ENCODE measurements around the gene MBD2. TPM values are rescaled to one million over a fixed set of nuclear protein-coding genes. Genes with fewer than 3 reads are reported as not detected.

The MBD2 gene
- total RNA-seq, 1 donor from 2014 or later: 26.7 TPM

GRCh38 chr18:54117853-54118773 is 106.4 kb downstream of the MBD2 start:
- no peak for DNase-seq (ENCODE audit: low read depth)
- no peak for TF ChIP-seq CTCF (IDR thresholded peaks at IDR 0.05; ENCODE audit: insufficient read depth, low read length, poor library complexity, severe bottlenecking)

GRCh38 chr18:54116541-54117257 is 107.8 kb downstream of the MBD2 start:
- TF ChIP-seq CTCF (IDR thresholded peaks at IDR 0.05; ENCODE audit: insufficient read depth, low read length, poor library complexity, severe bottlenecking): no peak
- Histone ChIP-seq H3K27me3 (ENCODE audit: control insufficient read depth, insufficient read depth, low read length) (no peaks in the 10 kb centered on the region), H3K36me3 (ENCODE audit: control insufficient read depth, insufficient read depth, low read length) (no peaks in the 10 kb centered on the region), H3K4me3 (ENCODE audit: low read depth, low read length) (no peak overlapping the region)
- DNase-seq (ENCODE audit: low read depth): no peak

More at GRCh38 chr18:54117853-54118773, 106.4 kb downstream of the MBD2 start:
- no peaks in the 10 kb centered on the region for H3K36me3 ChIP-seq (ENCODE audit: control insufficient read depth, insufficient read depth, low read length)
- no peak overlapping the region for H3K4me3 ChIP-seq (ENCODE audit: low read depth, low read length)
- no peaks in the 10 kb centered on the region for H3K27me3 ChIP-seq (ENCODE audit: control insufficient read depth, insufficient read depth, low read length)

GRCh38 chr18:54112356-54112755 is 112.1 kb downstream of the MBD2 start:
- Histone ChIP-seq H3K36me3 (ENCODE audit: control insufficient read depth, insufficient read depth, low read length) (no peaks in the 10 kb centered on the region), H3K27me3 (ENCODE audit: control insufficient read depth, insufficient read depth, low read length) (no peaks in the 10 kb centered on the region), H3K4me3 (ENCODE audit: low read depth, low read length) (no peak overlapping the region)
- no peak for TF ChIP-seq CTCF (IDR thresholded peaks at IDR 0.05; ENCODE audit: insufficient read depth, low read length, poor library complexity, severe bottlenecking)
- no peak for DNase-seq (ENCODE audit: low read depth)

GRCh38 chr18:54109131-54109683 is 115.3 kb downstream of the MBD2 start:
- Histone ChIP-seq H3K27me3 (ENCODE audit: control insufficient read depth, insufficient read depth, low read length) (no peaks in the 10 kb centered on the region), H3K4me3 (ENCODE audit: low read depth, low read length) (no peak overlapping the region), H3K36me3 (ENCODE audit: control insufficient read depth, insufficient read depth, low read length) (no peaks in the 10 kb centered on the region)
- DNase-seq (ENCODE audit: low read depth): no peak
- TF ChIP-seq CTCF (IDR thresholded peaks at IDR 0.05; ENCODE audit: insufficient read depth, low read length, poor library complexity, severe bottlenecking): no peak

GRCh38 chr18:54102123-54102522 is 122.3 kb downstream of the MBD2 start:
- DNase-seq (ENCODE audit: low read depth): no peak
- H3K36me3 ChIP-seq (ENCODE audit: control insufficient read depth, insufficient read depth, low read length): no peaks in the 10 kb centered on the region
- H3K4me3 ChIP-seq (ENCODE audit: low read depth, low read length): no peak overlapping the region
- H3K27me3 ChIP-seq (ENCODE audit: control insufficient read depth, insufficient read depth, low read length): no peaks in the 10 kb centered on the region
- TF ChIP-seq CTCF (IDR thresholded peaks at IDR 0.05; ENCODE audit: insufficient read depth, low read length, poor library complexity, severe bottlenecking): no peak

Other genes starting within 250 kb of the MBD2 start
- 20.8 and 23.8 TPM in 2 replicates for gene POLI, start 44.8 kb upstream of the MBD2 start, total RNA-seq
- not detected in 2 replicates for gene STARD6, start 133.2 kb upstream of the MBD2 start, total RNA-seq
- 3.4 and 4.4 TPM in 2 replicates for gene C18orf54, start 133.2 kb upstream of the MBD2 start, total RNA-seq